GM19438 (cell line): Measurements from ENCODE around the gene KRT4.
"Not testable (repeated sequence)": the region's sequence is repeated elsewhere in the genome, so short reads cannot be mapped to it uniquely, and the experiment has no call there.

Source experiments
- ATAC-seq: cut with Tn5 transposase; IDR thresholded peaks from one replicate; pipeline ENCODE4 v1.9.1; 2021; ENCODE audit warnings: low read depth; ENCODE audit not compliant: unreplicated experiment

KRT4 gene

GRCh38 chr12:52776913-52777395 lies 37.0 kb downstream of the KRT4 start, which contains the start of gene KRT76:
Gene KRT76 (minus strand): TSS chr12:52777345. CDS start chr12:52777291, 54 bp downstream.
- no peak for ATAC-seq

- ATAC-seq, result no peak
Observed at GRCh38 chr12:52776435-52776834, 37.5 kb downstream of the KRT4 start.

GRCh38 chr12:52774629-52775250 lies 39.2 kb downstream of the KRT4 start:
- no peak for ATAC-seq

GRCh38 chr12:52772772-52773171 lies 41.1 kb downstream of the KRT4 start:
- no peak for ATAC-seq

- no peak for ATAC-seq
Observed at GRCh38 chr12:52772188-52772587, 41.7 kb downstream of the KRT4 start.

DNA sequence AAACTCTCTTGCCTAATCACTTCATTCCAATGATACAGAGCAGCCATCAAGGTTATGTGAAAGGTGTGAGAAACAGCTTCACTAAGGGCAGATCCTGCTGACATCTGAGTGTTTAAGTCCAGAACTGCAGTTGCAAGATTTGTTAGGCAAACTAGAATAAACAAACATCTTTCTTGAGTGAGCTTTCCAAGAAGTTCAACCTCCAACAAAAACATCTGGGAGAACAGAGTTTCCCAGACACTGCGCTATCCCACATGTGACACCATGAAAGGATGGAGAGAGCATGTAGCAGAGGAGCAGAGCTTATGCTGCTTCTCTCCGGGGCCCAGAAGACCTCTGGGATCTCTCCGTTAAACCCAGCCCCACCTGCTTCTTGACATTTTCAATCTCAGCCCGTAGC lies 42.4 kb downstream of the KRT4 start:
- no peak for ATAC-seq

GRCh38 chr12:52771088-52771487 lies 42.8 kb downstream of the KRT4 start:
- ATAC-seq, result no peak

DNA sequence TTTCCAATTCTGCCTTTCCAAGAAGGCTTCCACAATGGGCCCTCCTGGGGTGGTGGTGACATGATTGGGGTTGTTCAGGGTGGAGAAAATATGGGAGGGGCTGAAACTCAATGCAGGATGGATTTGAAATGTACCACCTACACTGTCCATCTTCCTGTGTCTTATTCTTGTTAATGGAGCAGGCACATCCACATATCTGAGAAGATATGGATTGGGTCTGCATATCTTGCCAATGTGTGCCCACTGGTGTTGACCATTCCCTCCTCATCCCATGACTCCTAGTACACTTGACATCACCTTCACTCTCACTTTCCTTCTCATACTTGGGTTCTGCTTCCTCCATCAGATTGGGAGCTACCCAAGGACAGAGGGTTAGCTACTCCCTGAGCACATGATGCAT lies 44.0 kb downstream of the KRT4 start:
- no peak for ATAC-seq

DNA sequence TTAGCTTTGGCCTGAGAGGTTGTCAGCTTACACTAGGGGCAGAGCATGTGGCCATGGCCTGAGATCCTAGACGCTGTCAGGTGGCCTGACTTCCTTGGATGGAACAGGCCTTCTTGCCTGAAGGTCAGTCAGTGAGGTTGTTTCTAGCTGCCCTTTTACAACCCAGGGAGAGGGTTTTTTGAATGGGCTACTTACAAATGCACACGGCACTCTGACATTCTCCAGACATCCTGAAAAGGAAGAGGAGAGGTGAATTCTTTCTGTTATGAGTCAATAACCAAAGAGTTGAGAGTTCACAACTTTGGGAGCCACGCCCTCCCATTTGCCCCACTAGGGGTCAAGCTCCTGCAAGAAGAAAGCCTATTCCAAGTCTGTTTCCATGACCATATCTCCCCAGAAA lies 44.6 kb downstream of the KRT4 start:
- no peak for ATAC-seq

DNA sequence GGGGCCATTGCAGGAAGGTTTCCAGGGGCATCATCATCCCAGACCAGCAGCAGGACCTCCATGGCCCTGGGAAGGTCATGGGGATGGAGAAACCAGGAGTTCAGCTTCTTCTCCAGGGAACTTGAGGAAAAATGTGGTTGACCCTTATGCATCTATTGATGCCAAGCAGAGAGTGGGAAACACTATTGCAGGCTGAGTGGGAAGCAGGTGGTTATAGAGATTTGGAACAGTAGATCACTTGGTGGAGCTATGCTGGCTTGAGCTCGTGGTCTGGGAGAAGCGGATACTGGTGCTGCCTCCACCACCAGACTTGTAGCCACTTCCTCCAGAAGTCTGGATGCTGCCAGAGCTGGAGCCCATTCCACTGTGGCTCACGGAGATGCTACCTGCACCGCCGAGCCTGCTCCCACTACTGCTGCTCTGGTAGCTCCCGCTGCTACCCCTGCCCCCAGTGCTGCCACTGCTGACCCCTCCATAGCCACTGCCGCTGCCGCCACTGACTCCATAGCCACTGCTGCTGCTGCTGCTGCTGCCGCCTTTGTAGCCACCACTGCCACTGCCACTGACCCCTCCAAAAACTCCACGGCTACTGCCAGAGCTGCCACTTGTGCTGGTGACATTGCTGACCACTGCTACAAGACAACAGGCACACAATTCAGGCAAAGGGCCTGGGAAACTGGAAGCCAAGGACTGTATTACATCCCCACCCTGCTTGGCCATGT lies 45.3 kb downstream of the KRT4 start:
- ATAC-seq, result no peak

DNA sequence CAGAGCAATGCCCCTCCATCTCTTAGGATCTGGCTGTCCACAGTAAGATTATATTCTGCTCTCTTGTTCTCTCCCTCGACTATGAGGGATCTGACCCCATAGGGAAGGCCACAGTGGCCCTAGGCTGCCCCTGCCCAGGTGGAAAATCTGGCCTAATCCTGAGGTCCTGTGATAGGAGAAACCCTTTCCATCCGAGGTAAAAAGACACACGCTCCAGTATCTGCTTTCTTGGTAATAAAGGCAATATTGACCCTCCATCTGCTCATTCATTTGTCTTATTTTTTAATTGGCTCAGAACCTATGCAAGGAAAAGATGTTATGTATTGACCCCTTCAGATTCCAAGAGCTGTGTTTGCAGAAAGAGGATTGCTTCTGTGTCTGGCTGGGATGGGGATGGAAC lies 46.5 kb downstream of the KRT4 start:
- no peak for ATAC-seq

DNA sequence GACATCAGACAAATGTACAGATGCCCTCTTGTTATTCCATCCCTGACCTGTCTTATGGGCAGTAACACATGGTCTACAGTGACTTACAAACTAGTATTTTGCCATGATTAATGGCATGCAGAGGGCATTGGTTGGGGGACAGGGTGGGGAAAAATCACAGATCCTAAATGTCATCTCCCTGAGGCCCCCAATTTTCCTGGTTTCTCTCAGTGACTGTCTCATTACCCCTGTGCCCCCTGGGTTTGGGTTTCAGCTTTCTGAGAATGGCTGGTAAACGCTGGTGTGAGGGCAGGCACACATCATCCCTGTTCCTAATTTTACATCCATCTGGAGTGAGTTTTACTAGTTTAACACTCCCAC lies 46.9 kb downstream of the KRT4 start:
- ATAC-seq, result no peak

GRCh38 chr12:52766351-52767019 lies 47.4 kb downstream of the KRT4 start:
- ATAC-seq, result no peak

DNA sequence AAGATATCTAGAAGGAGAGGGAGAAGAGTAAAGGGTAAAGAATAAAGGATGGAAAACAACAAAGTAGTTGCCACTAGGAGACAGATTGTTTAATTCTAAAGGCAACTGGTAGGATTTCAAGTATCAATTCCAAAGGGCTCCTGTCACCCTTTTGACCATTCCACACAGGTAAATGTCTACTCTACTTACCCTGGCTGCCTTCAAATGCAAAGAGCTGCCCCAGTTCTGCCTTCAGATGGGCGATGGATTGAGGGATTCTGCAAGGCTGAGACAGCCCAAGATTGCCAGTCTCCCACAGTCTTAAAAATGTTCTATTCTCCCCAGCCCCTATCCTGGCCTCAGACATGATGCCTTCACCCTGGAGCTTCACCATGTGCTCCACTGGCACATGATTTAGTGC lies 48.2 kb downstream of the KRT4 start:
- ATAC-seq, result no peak

DNA sequence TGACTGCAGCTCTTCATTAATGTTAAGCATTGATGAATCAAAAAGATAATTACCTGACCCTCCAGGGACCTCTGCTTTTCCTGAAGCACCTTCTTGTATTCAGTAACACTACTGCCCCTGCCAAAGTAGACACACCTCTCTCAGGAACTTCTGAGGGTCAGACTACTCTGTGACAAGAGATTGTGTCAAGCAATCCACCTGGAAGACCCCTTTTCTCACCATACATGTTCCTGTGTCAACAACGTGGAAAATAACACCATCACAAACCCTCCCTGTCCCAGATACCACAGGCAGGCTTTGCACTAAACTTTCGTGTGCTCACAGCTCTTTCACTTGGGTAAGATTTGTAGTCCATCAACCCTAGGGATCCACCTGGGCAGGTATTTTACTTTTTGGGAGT lies 49.9 kb downstream of the KRT4 start:
- ATAC-seq, result no peak

GRCh38 chr12:52763036-52763659 lies 50.8 kb downstream of the KRT4 start:
- ATAC-seq, result no peak

DNA sequence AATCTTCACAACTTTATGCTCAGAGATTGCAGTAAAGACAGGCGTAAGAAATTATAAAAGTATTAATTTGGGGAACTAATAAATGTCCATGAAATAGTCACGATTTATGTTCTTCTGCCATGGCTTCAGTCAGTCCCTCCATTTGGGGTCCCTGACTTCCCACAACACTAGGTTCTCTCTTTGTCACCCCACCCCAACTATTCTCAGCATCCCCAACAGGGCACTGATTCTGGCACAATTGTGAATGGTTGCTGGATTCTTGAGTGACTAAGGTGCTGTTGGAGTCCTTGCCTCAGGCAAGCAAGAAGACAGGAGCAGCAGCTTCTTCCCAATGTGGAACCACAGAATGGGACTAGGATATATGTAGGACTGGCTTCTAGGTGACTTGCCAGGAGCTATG lies 52.1 kb downstream of the KRT4 start:
- no peak for ATAC-seq

GRCh38 chr12:52761218-52761617 lies 52.7 kb downstream of the KRT4 start:
- not testable (repeated sequence) for ATAC-seq

DNA sequence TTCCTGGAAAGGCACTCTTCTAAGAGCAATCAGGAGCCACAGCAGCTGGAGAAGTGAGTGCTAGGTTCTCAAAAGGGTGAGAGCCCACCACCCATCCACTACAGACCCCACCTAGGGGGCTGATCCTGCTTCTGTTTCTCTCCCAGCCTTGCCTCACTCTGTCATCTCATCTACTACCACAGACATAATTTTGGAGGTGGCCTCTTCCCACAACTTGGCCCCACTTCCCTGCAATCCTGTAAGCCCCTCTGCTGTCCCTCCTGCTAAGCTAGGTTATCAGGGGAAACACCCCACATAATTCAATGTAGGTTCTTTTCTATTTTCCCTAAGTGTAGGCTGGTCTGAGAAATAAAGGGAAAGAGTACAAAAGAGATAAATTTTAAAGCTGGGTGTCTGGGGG lies 53.3 kb downstream of the KRT4 start:
- ATAC-seq, result no peak

DNA sequence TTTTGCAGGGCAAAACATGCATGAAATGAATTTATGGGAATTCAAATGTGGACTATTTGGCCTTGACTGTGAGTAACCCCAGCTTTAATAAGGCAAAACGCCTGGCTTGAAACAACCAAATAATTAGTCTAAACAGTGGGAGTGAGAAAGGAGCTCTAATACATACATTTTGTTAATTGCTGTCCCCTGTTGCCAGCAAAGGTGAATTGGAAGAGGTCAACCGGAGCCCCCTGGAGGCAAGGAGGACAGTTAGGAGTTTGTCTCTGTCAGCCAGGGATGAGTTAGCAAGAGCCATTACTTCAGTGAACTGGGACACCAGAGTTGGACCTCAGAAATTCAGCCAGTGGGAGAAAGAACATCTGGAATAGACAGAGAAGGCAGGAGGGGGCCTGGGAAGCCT lies 54.2 kb downstream of the KRT4 start:
- no peak for ATAC-seq

- ATAC-seq, result no peak
Observed at GRCh38 chr12:52759218-52759617, 54.7 kb downstream of the KRT4 start.
